Epithelial cell of proximal tubule (primary cell): ENCODE results near the gene BRINP1. TPM values are rescaled to one million over a fixed set of nuclear protein-coding genes. Genes with fewer than 3 reads are reported as not detected.

ENCODE experiments used
- DNase-seq: peaks from one replicate; pipeline ENCODE4 v3.0.0-alpha.2; 2011; ENCODE audit warnings: low read depth
- H3K4me3 ChIP-seq: 2 replicates; pipeline ENCODE4 v1.5.1; 2011; ENCODE audit warnings: low read depth, mild to moderate bottlenecking, low read length
- CTCF ChIP-seq: conservative IDR thresholded peaks from 2 replicates; pipeline ENCODE4 v1.5.1; 2012; ENCODE audit warnings: low read depth, mild to moderate bottlenecking, low read length
- total RNA-seq: library from RNA; depleted of rRNA; stranded (reverse); fragments of >200 nt; gene quantifications from 2 replicates; pipeline ENCODE4 v1.2.3, GENCODE V29; 2015

BRINP1 gene
- total RNA-seq, 1 donor from 2014 or later = 2.5 TPM

GRCh38 chr9:119272500-119273211 lies 96.6 kb downstream of the BRINP1 start:
- TF ChIP-seq CTCF = no peak
- DNase-seq = no peak
- H3K4me3 ChIP-seq = no peak overlapping the region

- DNase-seq = peak; percentile 68
- TF ChIP-seq CTCF = no peak
- H3K4me3 ChIP-seq = no peak overlapping the region
These were observed 100.2 kb downstream of the BRINP1 start for GRCh38 chr9:119268985-119269384.

GRCh38 chr9:119264165-119264564 lies 105.1 kb downstream of the BRINP1 start:
- DNase-seq = no peak
- no peak overlapping the region for H3K4me3 ChIP-seq
- no peak for TF ChIP-seq CTCF

GRCh38 chr9:119257592-119257991 lies 111.6 kb downstream of the BRINP1 start:
- no peak overlapping the region for H3K4me3 ChIP-seq
- DNase-seq = no peak
- no peak for TF ChIP-seq CTCF

GRCh38 chr9:119255116-119255515 lies 114.1 kb downstream of the BRINP1 start:
- DNase-seq = no peak
- TF ChIP-seq CTCF = no peak
- H3K4me3 ChIP-seq = no peak overlapping the region

GRCh38 chr9:119252671-119253299 lies 116.5 kb downstream of the BRINP1 start:
- H3K4me3 ChIP-seq = no peak overlapping the region
- no peak for TF ChIP-seq CTCF
- DNase-seq = no peak

DNA sequence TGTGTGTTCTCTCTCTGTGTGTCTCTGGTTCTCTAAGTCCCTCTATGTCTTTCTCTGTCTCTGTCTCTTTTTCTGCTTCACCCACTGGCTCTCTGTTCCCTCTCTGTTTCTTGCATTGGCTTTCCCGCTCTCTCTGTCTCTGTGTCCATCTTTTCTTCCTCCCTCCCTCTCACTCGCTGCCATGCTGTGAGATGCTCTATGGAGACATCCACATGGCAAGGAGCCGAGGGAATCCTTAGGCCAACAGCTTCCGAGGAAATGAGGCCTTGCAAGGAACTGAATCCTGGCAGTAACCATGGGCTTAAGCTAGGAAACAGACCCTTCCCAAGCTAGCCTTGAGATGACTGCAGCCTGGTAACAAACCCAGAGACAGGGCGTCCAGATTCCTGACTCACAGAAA lies 117.3 kb downstream of the BRINP1 start:
- TF ChIP-seq CTCF = no peak
- no peak for DNase-seq
- no peak overlapping the region for H3K4me3 ChIP-seq
